Activated CD8-positive, alpha-beta memory T cell treated with anti-CD3 and anti-CD28 coated beads, Interleukin-2, amount 10 ng/mL, durations not matched to agents 7 days and 5 days (primary cell): ENCODE measurements around the gene MBL2. TPM values are rescaled to one million over a fixed set of nuclear protein-coding genes. Genes with fewer than 3 reads are reported as not detected.

ENCODE experiments used
- ATAC-seq: fragments of 150-1000 bp; cut with Tn5 transposase; one replicate; pipeline ENCODE4 v1.10.0; 2021; ENCODE audit warnings: moderate library complexity
- CTCF ChIA-PET: fragments of 350-600 bp; sonication (Branson Sonifier 250); formaldehyde crosslinking; loops from one replicate; lab custom pipeline; 2021; ENCODE audit warnings: antibody characterized with exemption; lab: Charles Lee
- DNase-seq: peaks from one replicate; pipeline ENCODE4 v3.0.0-alpha.2; 2020
- H3K27ac Mint-ChIP-seq: one replicate; pipeline ENCODE4 v1.8.0; 2021; ENCODE audit warnings: mild to moderate bottlenecking, mixed read lengths
- H3K27me3 Mint-ChIP-seq: one replicate; pipeline ENCODE4 v1.8.0; 2021; ENCODE audit warnings: mixed read lengths
- H3K36me3 Mint-ChIP-seq: one replicate; pipeline ENCODE4 v1.8.0; 2021; ENCODE audit warnings: mild to moderate bottlenecking, mixed read lengths
- H3K4me1 Mint-ChIP-seq: one replicate; pipeline ENCODE4 v1.8.0; 2021; ENCODE audit warnings: mixed read lengths
- H3K4me3 Mint-ChIP-seq: one replicate; pipeline ENCODE4 v1.8.0; 2021; ENCODE audit warnings: mild to moderate bottlenecking, moderate library complexity, mixed read lengths
- H3K9me3 Mint-ChIP-seq: one replicate; pipeline ENCODE4 v1.8.0; 2022; ENCODE audit warnings: low read depth, mixed read lengths
- total RNA-seq, 2 experiments: library from RNA; stranded (reverse); gene quantifications; one replicate each; pipeline ENCODE4 v1.2.3, GENCODE V29; 2021

Gene MBL2
- total RNA-seq, 2 experiments from 2014 or later = not detected

- Mint-ChIP-seq H3K4me1 (no peaks in the 10 kb centered on the region), H3K27me3 (no peaks in the 10 kb centered on the region), H3K9me3 (peaks cover 2% of the 10 kb centered on the region), H3K36me3 (no peaks in the 10 kb centered on the region), H3K4me3 (no peak overlapping the region), H3K27ac (no peak overlapping the region)
- no peak for ATAC-seq
- DNase-seq = peak; percentile 58
- CTCF ChIA-PET = interaction anchor here (0.6 to 1.2 kb wide), 3 partner anchors 14 to 134 kb away, joined by 3 read pairs; no protein-coding TSS in a partner anchor
These were observed 7.2 kb upstream of the MBL2 start for GRCh38 chr10:52779541-52780390.

DNA sequence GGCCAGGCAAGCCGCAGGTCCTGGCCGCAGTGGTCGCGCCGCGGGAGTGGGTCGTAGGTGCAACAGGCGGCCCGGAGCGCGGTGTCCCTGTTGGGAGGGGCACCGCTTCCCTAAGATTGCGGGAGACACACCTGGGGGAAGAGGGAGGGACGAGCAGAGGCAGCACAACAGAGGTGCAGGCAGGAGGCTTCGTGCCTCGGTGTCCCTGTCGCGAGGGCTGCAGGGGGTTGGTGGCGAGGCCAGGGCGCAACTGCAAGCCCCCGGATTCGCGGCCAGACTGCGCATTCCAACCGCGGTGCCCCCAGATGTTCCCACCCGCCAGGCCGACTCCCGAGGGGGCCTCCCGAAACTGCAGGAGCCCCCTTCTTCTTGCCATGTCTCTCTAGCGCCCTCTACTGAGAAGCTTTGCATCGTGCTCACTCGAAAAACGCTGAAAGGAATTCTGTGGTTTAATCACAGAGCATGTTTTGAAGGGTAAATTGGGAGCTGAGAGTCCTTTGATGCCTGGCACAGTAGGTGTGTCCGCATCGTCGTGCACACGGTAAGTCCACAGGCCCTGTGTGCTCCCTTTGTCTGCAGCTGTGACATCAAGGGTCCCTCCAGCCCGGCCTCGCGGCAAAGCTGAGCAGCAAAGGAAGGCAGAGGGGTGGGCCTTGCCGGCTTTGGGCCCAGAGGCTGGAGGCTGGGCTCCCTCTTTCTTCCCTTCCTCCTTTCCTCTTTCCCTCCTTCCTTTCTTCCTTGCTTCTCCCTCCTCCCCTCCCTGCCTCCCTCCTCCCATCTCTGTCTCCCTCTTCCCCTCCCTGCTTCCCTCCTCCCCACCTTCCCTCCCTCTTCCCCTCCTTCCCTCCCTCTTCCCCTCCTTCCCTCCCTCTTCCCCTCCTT lies 6.2 kb upstream of the MBL2 start:
- CTCF ChIA-PET = interaction anchor here (1.0 to 1.2 kb wide), 2 partner anchors 39 to 133 kb away, joined by 3 read pairs; no protein-coding TSS in a partner anchor
- no peak for DNase-seq
- Mint-ChIP-seq H3K27me3 (no peaks in the 10 kb centered on the region), H3K27ac (no peak overlapping the region), H3K9me3 (peaks cover 4% of the 10 kb centered on the region), H3K36me3 (no peaks in the 10 kb centered on the region), H3K4me3 (no peak overlapping the region), H3K4me1 (no peaks in the 10 kb centered on the region)
- ATAC-seq = no peak

- H3K4me1 Mint-ChIP-seq = no peaks in the 10 kb centered on the region
- H3K27ac Mint-ChIP-seq = no peak overlapping the region
- CTCF ChIA-PET = no interaction called here
- no peak for DNase-seq
- H3K4me3 Mint-ChIP-seq = no peak overlapping the region
- H3K36me3 Mint-ChIP-seq = no peaks in the 10 kb centered on the region
- H3K27me3 Mint-ChIP-seq = no peaks in the 10 kb centered on the region
- ATAC-seq = no peak
- peaks cover 4% of the 10 kb centered on the region for H3K9me3 Mint-ChIP-seq
These were observed 4.8 kb upstream of the MBL2 start for GRCh38 chr10:52777414-52777813.

GRCh38 chr10:52776471-52776903 lies 3.9 kb upstream of the MBL2 start:
- H3K4me1 Mint-ChIP-seq = no peaks in the 10 kb centered on the region
- no peaks in the 10 kb centered on the region for H3K27me3 Mint-ChIP-seq

DNA sequence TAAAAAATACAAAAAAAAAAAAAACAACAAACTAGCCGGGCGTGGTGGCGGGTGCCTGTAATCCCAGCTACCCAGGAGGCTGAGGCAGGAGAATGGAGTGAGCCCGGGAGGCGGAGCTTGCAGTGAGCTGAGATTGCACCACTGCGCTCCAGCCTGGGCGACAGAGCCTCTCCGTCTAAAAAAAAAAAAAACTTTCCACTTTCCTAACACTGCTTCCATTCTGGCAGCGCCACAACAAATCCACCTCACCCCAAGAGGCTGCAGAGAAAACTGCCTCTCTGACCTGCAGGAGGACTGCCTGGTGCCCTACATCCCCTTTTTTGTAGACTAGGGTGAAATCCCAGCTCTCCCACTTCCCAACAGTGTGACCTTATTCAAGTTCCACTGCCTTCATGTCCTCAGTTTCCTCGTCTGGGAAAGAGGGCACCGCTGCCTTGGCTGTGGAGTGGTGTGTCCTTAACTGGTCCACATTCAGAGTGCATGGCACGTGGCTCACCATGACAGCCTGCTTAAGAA lies 2.6 kb upstream of the MBL2 start:
- Mint-ChIP-seq H3K4me3 (no peak overlapping the region), H3K9me3 (peaks cover 4% of the 10 kb centered on the region), H3K27ac (no peak overlapping the region), H3K4me1 (no peaks in the 10 kb centered on the region), H3K27me3 (no peaks in the 10 kb centered on the region), H3K36me3 (no peaks in the 10 kb centered on the region)
- ATAC-seq (no peak), DNase-seq (no peak)
- CTCF ChIA-PET = no interaction called here

More at GRCh38 chr10:52776471-52776903, 3.9 kb upstream of the MBL2 start:
- Mint-ChIP-seq H3K36me3 (no peaks in the 10 kb centered on the region), H3K4me3 (no peak overlapping the region), H3K27ac (no peak overlapping the region), H3K9me3 (peaks cover 4% of the 10 kb centered on the region)
- CTCF ChIA-PET = no interaction called here
- no peak for DNase-seq
- no peak for ATAC-seq

GRCh38 chr10:52774600-52775106 lies 2.1 kb upstream of the MBL2 start:
- H3K27ac Mint-ChIP-seq = no peak overlapping the region
- H3K4me3 Mint-ChIP-seq = no peak overlapping the region
- no peak for ATAC-seq
- DNase-seq = no peak
- peaks cover 4% of the 10 kb centered on the region for H3K9me3 Mint-ChIP-seq
- H3K4me1 Mint-ChIP-seq = no peaks in the 10 kb centered on the region
- H3K27me3 Mint-ChIP-seq = no peaks in the 10 kb centered on the region
- H3K36me3 Mint-ChIP-seq = no peaks in the 10 kb centered on the region
- CTCF ChIA-PET = no interaction called here

- CTCF ChIA-PET = no interaction called here
- ATAC-seq = no peak
- H3K9me3 Mint-ChIP-seq = peaks cover 4% of the 10 kb centered on the region
These were observed 1.6 kb upstream of the MBL2 start for GRCh38 chr10:52774182-52774581.

GRCh38 chr10:52771534-52772445 lies 794 bp downstream of the MBL2 start:
- Mint-ChIP-seq H3K4me3 (no peak overlapping the region), H3K9me3 (peaks cover 2% of the 10 kb centered on the region)
- CTCF ChIA-PET = no interaction called here

More at GRCh38 chr10:52774182-52774581, 1.6 kb upstream of the MBL2 start:
- no peak overlapping the region for H3K4me3 Mint-ChIP-seq
- no peak for DNase-seq
- H3K27me3 Mint-ChIP-seq = no peaks in the 10 kb centered on the region
- H3K36me3 Mint-ChIP-seq = no peaks in the 10 kb centered on the region
- H3K4me1 Mint-ChIP-seq = no peaks in the 10 kb centered on the region
- no peak overlapping the region for H3K27ac Mint-ChIP-seq

DNA sequence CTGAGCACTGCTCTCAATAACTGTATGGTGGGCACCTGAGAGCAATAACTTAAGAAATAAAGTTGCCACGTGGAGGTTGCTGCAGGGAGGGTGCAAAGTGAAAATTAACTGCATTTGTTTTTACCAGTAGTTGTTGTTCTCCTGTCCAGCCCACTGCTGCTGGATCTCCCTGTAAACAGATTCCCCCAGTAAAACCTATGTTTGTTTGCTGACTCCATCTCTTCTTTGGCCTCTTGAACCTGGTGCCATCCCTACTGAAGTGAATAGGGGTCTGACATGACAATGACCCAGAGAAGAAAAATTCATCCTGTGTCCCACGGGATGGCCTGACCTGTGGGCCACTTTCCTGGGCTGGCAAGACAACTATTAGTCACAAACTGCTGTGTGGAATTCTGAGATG lies 1.7 kb downstream of the MBL2 start:
- Mint-ChIP-seq H3K36me3 (no peaks in the 10 kb centered on the region), H3K27ac (no peak overlapping the region), H3K9me3 (peaks cover 2% of the 10 kb centered on the region), H3K4me3 (no peak overlapping the region), H3K4me1 (no peaks in the 10 kb centered on the region), H3K27me3 (no peaks in the 10 kb centered on the region)
- CTCF ChIA-PET = no interaction called here
- ATAC-seq (no peak), DNase-seq (no peak)

More at GRCh38 chr10:52771534-52772445, 794 bp downstream of the MBL2 start:
- H3K4me1 Mint-ChIP-seq = no peaks in the 10 kb centered on the region
- ATAC-seq = no peak
- no peak overlapping the region for H3K27ac Mint-ChIP-seq
- DNase-seq = no peak
- no peaks in the 10 kb centered on the region for H3K36me3 Mint-ChIP-seq
- no peaks in the 10 kb centered on the region for H3K27me3 Mint-ChIP-seq

DNA sequence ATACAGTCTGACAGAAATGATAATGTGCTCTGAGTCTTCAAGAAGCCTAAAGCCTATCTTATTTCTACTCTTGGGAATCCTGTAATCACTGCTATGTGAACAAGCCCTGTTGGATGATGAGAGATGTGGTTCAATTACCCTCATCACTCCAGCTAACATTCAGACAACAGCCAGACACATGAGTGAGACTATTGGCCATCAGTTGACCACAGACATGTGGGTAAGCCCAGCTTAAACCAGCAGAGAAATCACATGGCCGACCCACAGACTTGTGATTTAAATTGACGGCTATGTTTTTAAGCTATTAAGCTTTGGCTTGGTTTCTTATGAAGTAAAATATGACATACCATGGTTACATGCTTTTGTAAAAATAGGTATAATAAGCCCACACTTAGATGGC lies 2.6 kb downstream of the MBL2 start:
- H3K4me1 Mint-ChIP-seq = no peaks in the 10 kb centered on the region
- DNase-seq (no peak), ATAC-seq (no peak)
- H3K27me3 Mint-ChIP-seq = no peaks in the 10 kb centered on the region
- peaks cover 2% of the 10 kb centered on the region for H3K9me3 Mint-ChIP-seq
- no peak overlapping the region for H3K4me3 Mint-ChIP-seq
- H3K27ac Mint-ChIP-seq = no peak overlapping the region
- no peaks in the 10 kb centered on the region for H3K36me3 Mint-ChIP-seq
- CTCF ChIA-PET = no interaction called here

DNA sequence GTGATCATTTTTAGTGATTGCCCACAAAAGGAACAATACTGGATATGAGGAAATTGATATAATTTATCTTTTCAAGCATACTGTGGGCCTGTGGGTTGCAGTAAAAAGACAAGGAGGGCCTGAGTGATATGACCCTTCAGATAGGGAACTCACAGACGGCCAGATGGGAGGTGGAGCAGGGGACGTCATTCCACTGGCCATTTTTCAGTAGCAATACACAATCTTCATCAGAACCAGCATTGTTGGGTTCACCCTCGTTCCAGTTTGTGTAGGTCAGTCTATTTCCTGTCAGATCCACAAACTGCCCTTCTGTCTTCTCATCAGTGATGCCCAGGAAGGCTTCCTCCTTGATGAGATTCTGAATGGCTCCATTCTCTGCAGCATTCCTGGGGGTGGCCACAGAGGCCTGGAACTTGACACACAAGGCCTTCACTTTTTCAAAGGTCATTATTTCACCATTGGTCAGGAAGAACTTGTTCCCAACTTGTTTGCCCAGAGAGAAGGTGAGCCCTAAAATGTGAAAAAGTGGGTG lies 4.5 kb downstream of the MBL2 start:
- Mint-ChIP-seq H3K27ac (no peak overlapping the region), H3K9me3 (no peaks in the 10 kb centered on the region), H3K36me3 (no peaks in the 10 kb centered on the region), H3K27me3 (no peaks in the 10 kb centered on the region), H3K4me1 (no peaks in the 10 kb centered on the region), H3K4me3 (no peak overlapping the region)
- DNase-seq (no peak), ATAC-seq (no peak)
- CTCF ChIA-PET = no interaction called here

- CTCF ChIA-PET = no interaction called here
- H3K4me3 Mint-ChIP-seq = no peak overlapping the region
- no peak for DNase-seq
- no peak overlapping the region for H3K27ac Mint-ChIP-seq
- no peaks in the 10 kb centered on the region for H3K9me3 Mint-ChIP-seq
- no peaks in the 10 kb centered on the region for H3K27me3 Mint-ChIP-seq
- no peak for ATAC-seq
- H3K4me1 Mint-ChIP-seq = no peaks in the 10 kb centered on the region
- no peaks in the 10 kb centered on the region for H3K36me3 Mint-ChIP-seq
These were observed 10.5 kb downstream of the MBL2 start for GRCh38 chr10:52762088-52762487.
